Measurements from ENCODE around the gene APBB2. TPM values are rescaled to one million over a fixed set of nuclear protein-coding genes. Genes with fewer than 3 reads are reported as not detected.
"Not testable (repeated sequence)": the region's sequence is repeated elsewhere in the genome, so short reads cannot be mapped to it uniquely, and the experiment has no call there.

The APBB2 gene
- total RNA-seq, 1 donor from 2014 or later = 138 TPM

- DNase-seq (ENCODE audit: low read depth, low spot score) = no peak
Observed at GRCh38 chr4:40940317-40940741, 274.0 kb downstream of the APBB2 start.

- DNase-seq (ENCODE audit: low read depth, low spot score) = no peak
Observed at GRCh38 chr4:40939856-40940255, 274.5 kb downstream of the APBB2 start.

GRCh38 chr4:40938337-40938736, 276.0 kb downstream of the APBB2 start:
- no peak for DNase-seq (ENCODE audit: low read depth, low spot score)

DNA sequence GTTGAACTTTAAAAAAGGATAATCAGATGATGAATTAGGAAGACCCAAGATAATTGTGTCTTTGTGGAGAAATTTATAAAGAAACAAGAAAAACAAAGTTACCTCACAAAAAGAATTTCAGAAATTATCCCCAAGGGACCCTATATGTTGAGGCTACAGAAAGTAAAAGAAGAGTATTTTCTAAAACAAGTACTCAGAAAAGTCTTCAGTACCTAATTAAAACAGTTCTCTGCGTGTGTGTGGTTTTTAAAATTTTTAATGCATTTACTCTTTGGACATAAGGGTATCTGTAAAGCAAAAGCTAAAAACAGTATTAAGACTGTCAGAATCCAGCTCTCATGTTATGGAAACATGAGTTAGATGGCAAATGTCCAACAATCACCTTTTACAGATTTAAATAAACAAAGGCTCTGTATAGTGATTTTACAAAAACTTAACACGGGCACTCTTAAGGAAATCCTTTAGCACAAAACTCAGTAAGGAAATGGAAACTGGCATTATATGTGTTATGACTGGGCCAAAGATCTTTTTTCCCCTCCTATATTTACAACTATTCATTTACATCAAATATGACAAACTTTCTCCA, 277.1 kb downstream of the APBB2 start:
- DNase-seq (ENCODE audit: low read depth, low spot score) = no peak

DNA sequence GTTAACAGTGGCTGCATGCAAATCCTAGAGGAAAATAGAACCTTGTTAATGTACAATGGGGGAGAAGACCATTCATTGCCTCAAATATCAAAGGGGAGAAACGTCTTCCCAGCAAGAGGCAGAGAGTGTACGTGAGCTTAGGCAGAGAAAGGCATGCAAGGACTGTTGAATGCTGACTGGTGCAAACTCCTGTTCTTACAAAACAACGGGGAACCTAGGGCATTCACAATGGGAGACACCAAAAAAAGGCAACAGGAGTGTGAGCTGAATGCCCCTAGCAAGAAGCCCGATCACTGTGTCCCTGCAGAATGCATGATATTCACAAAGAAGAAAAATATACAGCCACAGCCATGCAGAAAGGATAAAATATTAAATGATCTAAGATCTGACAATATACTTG, 279.7 kb downstream of the APBB2 start:
- no peak for DNase-seq (ENCODE audit: low read depth, low spot score)

GRCh38 chr4:40933272-40934053, 280.9 kb downstream of the APBB2 start:
- DNase-seq (ENCODE audit: low read depth, low spot score) = peak; percentile 39

DNA sequence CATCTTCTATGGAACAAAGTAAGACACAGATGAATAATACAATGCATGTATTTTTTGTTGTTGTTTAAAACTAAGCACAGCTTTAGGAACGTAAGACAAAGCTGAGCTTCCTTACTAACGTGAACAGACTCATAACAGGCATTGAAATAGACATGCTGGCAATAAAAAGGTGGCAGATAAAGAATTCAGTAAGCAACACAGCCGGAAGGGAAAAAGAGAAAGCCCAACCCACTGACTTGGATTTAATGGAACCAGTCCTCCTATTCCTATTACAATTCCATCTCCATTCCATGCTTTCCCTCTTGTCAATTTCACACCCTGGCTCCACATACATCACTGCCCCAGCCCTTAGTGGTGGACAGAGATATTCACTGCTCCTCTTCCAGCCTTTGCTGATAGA, 282.5 kb downstream of the APBB2 start:
- no peak for DNase-seq (ENCODE audit: low read depth, low spot score)

- no peak for DNase-seq (ENCODE audit: low read depth, low spot score)
Observed at GRCh38 chr4:40931238-40931637, 283.1 kb downstream of the APBB2 start.

DNA sequence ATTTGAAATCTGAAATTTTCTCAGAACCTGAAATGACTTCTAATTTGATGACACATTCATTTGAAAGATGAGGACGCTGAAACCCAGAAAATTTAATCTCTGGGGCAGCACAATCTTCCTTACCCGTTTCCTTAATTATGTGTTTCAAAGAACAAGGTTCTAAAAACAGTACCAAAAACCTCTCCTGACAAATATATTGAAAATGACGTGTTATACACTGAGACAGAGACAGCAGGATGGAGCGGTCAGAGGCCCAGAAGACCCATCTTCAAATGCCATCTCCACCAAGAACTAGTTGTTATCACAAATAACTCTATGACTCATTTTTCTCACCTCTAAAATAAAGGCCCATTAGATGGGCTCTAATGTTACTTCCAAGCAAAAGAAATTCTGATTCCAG, 287.3 kb downstream of the APBB2 start:
- no peak for DNase-seq (ENCODE audit: low read depth, low spot score)

- no peak for DNase-seq (ENCODE audit: low read depth, low spot score)
Observed at GRCh38 chr4:40924793-40925117, 289.6 kb downstream of the APBB2 start.

DNA sequence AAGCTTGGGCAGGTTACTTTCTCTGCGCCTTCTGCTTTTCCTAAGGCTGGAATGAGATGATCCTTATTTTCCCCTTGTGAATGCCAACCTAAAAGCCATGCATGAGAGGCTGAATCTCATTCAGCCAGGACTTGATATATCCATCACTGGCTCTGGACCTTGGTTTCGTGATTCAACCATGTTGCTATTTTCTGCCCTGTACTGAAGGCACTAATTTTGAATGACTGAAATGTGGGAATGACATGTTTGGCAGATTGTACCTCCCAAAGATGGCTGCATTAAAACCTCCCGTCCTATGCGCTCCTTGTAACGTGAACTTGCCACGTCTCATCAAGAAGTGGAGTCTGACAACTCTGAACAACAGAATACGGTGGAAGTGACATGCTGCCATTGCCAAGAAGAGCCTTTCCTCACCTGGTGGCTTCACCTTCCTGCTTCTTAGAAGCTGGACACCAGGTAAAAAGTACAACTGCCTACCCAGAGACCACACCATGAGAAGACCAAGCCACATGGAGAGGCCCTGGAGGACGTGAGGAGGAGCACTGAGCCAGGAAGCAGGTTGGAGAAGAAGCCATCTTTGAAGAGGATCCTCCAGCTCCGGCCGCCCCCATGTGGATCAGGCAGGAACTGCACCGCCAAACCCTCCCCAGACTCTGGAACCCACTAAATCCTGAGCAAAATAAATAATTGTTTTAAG, 290.1 kb downstream of the APBB2 start:
- no peak for DNase-seq (ENCODE audit: low read depth, low spot score)

GRCh38 chr4:40923316-40924095, 290.8 kb downstream of the APBB2 start:
- DNase-seq (ENCODE audit: low read depth, low spot score) = peak; percentile 66

- not testable (repeated sequence) for DNase-seq (ENCODE audit: low read depth, low spot score)
Observed at GRCh38 chr4:40919976-40920375, 294.4 kb downstream of the APBB2 start.

GRCh38 chr4:40918330-40918729, 296.0 kb downstream of the APBB2 start:
- DNase-seq (ENCODE audit: low read depth, low spot score) = no peak

DNA sequence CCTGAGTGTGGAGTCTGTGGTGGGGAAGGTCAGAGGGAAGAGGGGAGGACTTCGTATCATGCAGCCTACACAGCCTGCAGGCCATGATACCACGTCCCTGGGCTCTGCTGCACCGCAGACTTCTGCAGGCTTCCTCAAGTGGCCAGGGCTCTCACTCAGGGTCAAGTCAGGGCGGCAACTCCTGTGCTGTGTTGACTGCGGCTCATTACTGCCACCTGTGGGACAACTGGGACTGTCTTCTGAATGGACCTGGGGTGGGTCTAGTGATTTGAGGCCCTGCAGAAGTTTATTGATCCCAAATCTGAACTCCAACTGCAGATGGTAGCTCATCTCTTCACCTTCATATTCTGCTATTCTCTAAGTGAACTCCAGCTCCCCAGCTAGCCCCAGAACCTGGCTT, 297.5 kb downstream of the APBB2 start:
- DNase-seq (ENCODE audit: low read depth, low spot score) = no peak

- no peak for DNase-seq (ENCODE audit: low read depth, low spot score)
Observed at GRCh38 chr4:40916218-40916555, 298.2 kb downstream of the APBB2 start.

- DNase-seq (ENCODE audit: low read depth, low spot score) = no peak
Observed at GRCh38 chr4:40915318-40916217, 298.8 kb downstream of the APBB2 start.

DNA sequence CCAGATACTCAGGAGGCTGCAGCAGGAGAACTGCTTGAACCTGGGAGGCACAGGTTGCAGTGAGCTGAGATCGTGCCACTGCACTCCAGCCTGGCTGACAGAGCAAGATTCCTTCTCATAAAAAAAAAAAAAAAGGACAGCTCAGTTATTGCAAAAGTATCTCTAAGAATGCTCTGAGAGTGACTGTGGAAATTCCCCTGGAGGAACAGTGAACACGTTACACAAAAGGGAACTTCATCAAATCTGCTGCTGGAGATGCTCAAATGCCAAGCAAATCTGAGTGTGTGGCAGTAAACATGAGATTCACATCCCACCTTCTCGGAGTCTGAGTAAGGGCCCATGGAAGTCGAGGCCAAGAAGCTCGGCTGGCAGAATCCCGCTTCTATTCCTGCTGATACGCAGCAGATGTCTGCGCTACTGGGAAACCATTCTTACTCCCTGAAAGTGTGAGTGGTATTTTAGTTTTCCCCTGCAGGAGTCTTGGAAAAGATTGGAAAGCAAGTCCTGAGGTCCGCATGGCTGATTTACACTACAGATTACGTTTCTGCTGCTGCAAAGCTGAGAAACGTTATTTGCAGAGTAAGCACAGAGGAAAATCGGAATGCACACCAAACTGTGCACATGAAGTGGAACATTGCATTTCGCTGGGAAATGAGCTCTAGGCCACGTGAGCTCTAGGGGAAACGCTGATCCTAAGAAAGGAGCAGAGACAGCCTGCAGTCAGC, 301.7 kb downstream of the APBB2 start:
- DNase-seq (ENCODE audit: low read depth, low spot score) = no peak

DNA sequence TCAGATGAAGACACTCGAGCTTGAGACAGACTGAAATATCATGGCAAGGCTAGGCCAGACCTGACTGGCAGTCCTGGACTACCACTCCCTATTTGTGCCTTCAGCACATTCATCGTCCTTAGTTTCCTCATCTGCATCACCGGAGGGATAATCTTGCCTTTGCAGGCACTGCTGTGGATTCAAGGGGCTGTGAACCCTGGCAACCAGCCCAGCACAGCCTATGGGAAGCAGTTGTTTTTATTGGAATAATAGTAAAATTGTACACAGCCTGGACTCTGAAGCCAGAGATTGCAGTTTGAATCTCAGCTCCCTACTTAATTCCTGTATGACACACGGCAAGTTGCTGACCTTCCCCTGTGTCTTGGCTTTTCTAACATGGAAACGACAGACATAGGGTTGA, 303.6 kb downstream of the APBB2 start:
- DNase-seq (ENCODE audit: low read depth, low spot score) = peak; percentile 93

- DNase-seq (ENCODE audit: low read depth, low spot score) = peak; percentile 84
Observed at GRCh38 chr4:40909363-40909876, 304.9 kb downstream of the APBB2 start.

All from pulmonary artery endothelial cell (primary cell).